Activated naive CD4-positive, alpha-beta T cell treated with Interleukin-2 at 50 U/mL for 16 hours (primary cell): ENCODE measurements around the gene PBRM1.
A peak's percentile ranks its signal among the peaks of the same experiment; 100 is the strongest.
"Not testable (repeated sequence)": the region's sequence is repeated elsewhere in the genome, so short reads cannot be mapped to it uniquely, and the experiment has no call there.

Source experiments
- DNase-seq: peaks from one replicate; pipeline ENCODE4 v3.0.0-alpha.2; 2020

Gene PBRM1

GRCh38 chr3:52704611-52705437, 19.1 kb upstream of the PBRM1 start:
- peak; percentile 15 for DNase-seq

- DNase-seq: no peak
Observed at GRCh38 chr3:52703341-52703740, 17.6 kb upstream of the PBRM1 start.

- no peak for DNase-seq
Observed at GRCh38 chr3:52697632-52697965, 11.9 kb upstream of the PBRM1 start.

GRCh38 chr3:52696830-52697631, 11.3 kb upstream of the PBRM1 start:
- no peak for DNase-seq

GRCh38 chr3:52695798-52696671, 10.3 kb upstream of the PBRM1 start:
- no peak for DNase-seq

- DNase-seq: no peak
Observed at GRCh38 chr3:52694528-52695189, 8.9 kb upstream of the PBRM1 start.

- no peak for DNase-seq
Observed at GRCh38 chr3:52693071-52693470, 7.4 kb upstream of the PBRM1 start.

GRCh38 chr3:52690560-52690959, 4.8 kb upstream of the PBRM1 start:
- DNase-seq: no peak

- DNase-seq: no peak
Observed at GRCh38 chr3:52689151-52689550, 3.4 kb upstream of the PBRM1 start.

GRCh38 chr3:52688266-52688665, 2.6 kb upstream of the PBRM1 start:
- no peak for DNase-seq

- DNase-seq: peak; percentile 83
Observed at GRCh38 chr3:52685285-52685708, 416 bp downstream of the PBRM1 start.

GRCh38 chr3:52684184-52684583, 1.5 kb downstream of the PBRM1 start:
- no peak for DNase-seq

- no peak for DNase-seq
Observed at GRCh38 chr3:52683611-52684010, 2.1 kb downstream of the PBRM1 start.

- DNase-seq: peak; percentile 58
Observed at GRCh38 chr3:52682016-52682415, 3.7 kb downstream of the PBRM1 start.

GRCh38 chr3:52681596-52681995, 4.1 kb downstream of the PBRM1 start:
- DNase-seq: no peak

- no peak for DNase-seq
Observed at GRCh38 chr3:52679811-52680210, 5.9 kb downstream of the PBRM1 start.

- no peak for DNase-seq
Observed at GRCh38 chr3:52679199-52679538, 6.5 kb downstream of the PBRM1 start.

GRCh38 chr3:52678265-52679198, 7.2 kb downstream of the PBRM1 start:
- no peak for DNase-seq

- DNase-seq: not testable (repeated sequence)
Observed at GRCh38 chr3:52676201-52676600, 9.5 kb downstream of the PBRM1 start.

- no peak for DNase-seq
Observed at GRCh38 chr3:52671676-52672075, 14.0 kb downstream of the PBRM1 start.
